GM12875 (cell line): ENCODE measurements around the gene HNRNPDL.

ENCODE experiments used
- H3K4me3 ChIP-seq: one replicate; pipeline ENCODE4 v1.5.1; 2011; ENCODE audit warnings: low read depth, low read length, control low read depth
- CTCF ChIP-seq: IDR thresholded peaks from 2 replicates; pipeline ENCODE4 v1.5.1; 2011; ENCODE audit warnings: low read depth, mild to moderate bottlenecking, control low read depth, inconsistent platforms, low read length, moderate library complexity, borderline replicate concordance; ENCODE audit not compliant: insufficient read depth

HNRNPDL gene

GRCh38 chr4:82463221-82463620 is 33.0 kb upstream of the HNRNPDL start:
- no peak overlapping the region for H3K4me3 ChIP-seq
- TF ChIP-seq CTCF: no peak

- TF ChIP-seq CTCF: peak; percentile 82
- H3K4me3 ChIP-seq: no peak overlapping the region
Measured at GRCh38 chr4:82462415-82462831, 32.2 kb upstream of the HNRNPDL start.

- no peak for TF ChIP-seq CTCF
Measured at GRCh38 chr4:82461710-82462109, 31.4 kb upstream of the HNRNPDL start.

GRCh38 chr4:82458729-82459128 is 28.5 kb upstream of the HNRNPDL start:
- H3K4me3 ChIP-seq: no peak overlapping the region
- no peak for TF ChIP-seq CTCF

More at GRCh38 chr4:82461710-82462109, 31.4 kb upstream of the HNRNPDL start:
- no peak overlapping the region for H3K4me3 ChIP-seq

GRCh38 chr4:82457266-82457665 is 27.0 kb upstream of the HNRNPDL start:
- TF ChIP-seq CTCF: no peak
- no peak overlapping the region for H3K4me3 ChIP-seq

GRCh38 chr4:82452026-82452425 is 21.8 kb upstream of the HNRNPDL start:
- no peak for TF ChIP-seq CTCF
- no peak overlapping the region for H3K4me3 ChIP-seq

- TF ChIP-seq CTCF: no peak
- H3K4me3 ChIP-seq: no peak overlapping the region
Measured at GRCh38 chr4:82450966-82451755, 20.9 kb upstream of the HNRNPDL start.
